Stromal cell of bone marrow (primary cell): ENCODE data around the gene AGRP.
"Not testable (repeated sequence)": the region's sequence is repeated elsewhere in the genome, so short reads cannot be mapped to it uniquely, and the experiment has no call there.

Experiments used
- DNase-seq: peaks from one replicate; pipeline ENCODE4 v3.0.0-alpha.2; 2012; ENCODE audit warnings: low read depth

AGRP gene

GRCh38 chr16:67483150-67483549 lies at the start of gene AGRP:
Gene AGRP, minus strand, starts transcription at chr16:67483547. Its CDS starts 149 bp downstream, at chr16:67483398.
- DNase-seq, result no peak

DNA sequence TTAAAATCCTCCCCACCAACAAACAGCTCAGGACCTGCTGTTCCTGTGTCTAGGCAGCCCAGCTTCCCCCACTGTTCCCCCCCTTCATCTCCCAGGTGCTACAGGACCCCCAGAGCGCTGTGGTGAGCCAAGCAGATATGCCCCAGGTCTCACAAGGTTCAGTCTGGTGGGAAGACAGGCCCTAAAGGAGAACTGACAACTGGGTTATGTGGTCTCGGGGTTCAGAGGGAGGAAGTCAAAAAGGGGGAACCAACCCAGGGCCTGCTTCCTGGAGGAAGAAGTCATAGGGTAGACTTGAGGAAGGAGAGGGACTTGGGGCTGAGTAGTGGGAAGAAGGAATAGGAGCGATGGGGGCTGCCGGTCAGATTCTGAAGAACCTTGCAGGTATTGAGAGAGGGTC lies 47.9 kb upstream of the AGRP start:
- no peak for DNase-seq

DNA sequence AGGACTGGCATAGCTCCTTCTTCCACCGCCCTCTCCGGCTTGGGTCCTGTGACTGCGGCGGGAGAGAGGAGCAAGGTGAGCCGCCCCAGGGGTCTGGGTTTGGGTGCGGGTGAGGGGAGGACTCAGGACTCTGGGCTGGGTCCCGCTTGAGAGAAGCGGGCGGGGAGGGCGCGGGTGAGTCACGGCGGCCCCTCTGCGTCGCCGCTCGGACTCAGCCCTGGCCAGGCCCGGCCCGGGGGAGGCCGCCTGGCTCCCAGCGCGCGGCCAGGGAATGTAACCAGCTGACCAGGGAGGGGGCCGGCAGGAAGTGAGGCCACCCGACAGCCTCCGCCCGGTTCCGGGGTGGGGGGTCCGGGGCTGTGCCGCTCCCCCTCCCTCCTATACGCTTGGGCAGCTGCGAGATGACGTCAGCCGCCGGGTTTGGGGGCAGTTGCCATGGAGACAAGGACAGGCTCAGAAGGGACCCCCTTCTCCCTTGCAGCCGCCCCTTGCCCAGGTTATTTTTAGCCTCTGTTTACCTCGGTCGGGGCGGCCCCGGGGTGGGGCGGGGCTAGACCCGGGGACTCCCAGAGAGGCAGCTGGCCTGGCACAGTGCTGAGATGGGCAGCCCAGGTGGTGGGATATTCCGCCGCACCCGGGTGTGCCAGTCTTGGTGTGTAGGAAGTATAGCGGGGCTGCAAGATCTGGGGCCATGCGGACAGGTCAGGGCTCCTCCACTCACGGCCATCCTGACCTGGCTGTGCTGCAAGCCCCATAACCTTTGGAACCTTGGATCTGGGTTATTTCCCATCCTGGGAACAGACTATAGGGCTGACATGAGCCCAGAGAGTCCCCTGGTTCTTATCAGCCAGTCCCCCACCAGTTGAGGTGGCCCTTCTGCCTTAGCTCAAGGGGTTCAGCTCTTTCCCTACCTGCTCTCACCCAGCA lies 46.9 kb upstream of the AGRP start:
- DNase-seq, result peak; percentile 51

- DNase-seq, result no peak
These were observed 46.2 kb upstream of the AGRP start for GRCh38 chr16:67529582-67530012.

DNA sequence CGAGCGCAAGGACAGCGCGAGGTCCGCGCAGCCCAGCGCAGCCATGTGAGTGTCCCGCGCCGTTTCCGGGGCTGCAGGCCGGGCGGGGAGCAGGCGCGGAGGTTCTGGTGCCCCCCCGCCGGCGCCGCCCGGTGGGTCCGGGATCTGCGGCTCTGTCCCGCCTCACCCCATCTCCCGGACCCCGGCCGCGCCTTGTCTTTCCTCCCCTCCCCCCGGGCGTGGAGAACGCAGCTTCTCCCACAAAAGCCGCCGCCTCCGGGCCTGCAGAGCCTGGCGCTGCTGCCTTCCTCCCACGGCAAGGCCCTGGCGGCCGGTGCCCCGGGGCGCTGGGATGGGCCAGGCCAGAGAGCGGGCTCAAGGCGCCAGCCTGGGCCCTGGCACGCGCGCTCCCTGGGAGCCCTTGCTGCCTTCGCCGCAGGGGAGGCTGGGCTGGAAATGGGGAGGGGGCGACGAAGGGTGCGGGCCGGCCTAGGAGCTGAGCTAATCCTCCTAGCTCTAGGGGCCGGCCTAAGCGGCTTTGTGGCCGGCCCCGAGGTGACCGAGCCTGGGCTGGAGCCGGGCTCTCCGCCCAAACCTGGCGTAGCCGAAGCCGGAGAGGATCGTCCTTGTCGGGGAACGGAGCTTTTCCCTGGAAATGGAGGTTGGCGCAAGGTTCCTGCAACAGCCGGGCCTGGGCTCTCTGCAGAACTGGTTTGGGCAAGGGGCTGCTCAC lies 45.7 kb upstream of the AGRP start:
- no peak for DNase-seq

DNA sequence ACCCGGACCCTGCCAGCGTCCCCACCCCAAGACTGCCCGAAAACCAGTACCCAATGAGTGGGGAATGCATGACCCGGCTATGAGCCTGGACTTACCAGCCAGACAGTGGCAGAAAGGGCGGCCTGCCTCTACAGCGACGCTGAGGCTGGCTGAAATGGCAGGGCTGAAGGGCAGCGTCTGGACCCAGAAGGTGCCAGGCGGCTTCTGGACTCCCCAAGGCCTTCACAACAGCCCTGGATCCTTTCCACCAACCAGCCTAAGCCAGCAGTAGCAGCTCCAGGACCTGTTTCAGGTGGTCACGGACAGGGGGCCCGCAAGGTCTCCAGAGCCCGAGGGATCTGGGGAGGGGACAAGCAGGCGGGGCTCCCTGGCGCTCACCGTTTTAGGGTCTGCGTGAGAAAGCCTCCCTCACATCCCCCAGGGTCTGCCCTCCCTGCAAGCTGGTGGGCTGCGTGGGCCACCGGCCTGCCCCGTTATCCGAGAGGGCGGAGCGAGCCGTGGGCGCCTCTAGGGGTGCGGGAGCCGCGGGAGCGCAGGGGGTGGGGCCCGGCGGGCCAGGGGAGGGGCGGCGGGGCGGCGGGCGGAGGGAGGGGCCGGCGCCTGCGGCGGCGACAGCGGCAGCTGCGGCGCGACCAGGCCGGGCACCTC lies 45.0 kb upstream of the AGRP start, which contains the start of gene RIPOR1:
Gene RIPOR1 (plus strand): TSS at position 608 of the 648 bp plus-strand sequence. CDS start 9,618 bp downstream, outside the sequence.
- no peak for DNase-seq

- no peak for DNase-seq
These were observed 42.9 kb upstream of the AGRP start for GRCh38 chr16:67526149-67526791.

DNA sequence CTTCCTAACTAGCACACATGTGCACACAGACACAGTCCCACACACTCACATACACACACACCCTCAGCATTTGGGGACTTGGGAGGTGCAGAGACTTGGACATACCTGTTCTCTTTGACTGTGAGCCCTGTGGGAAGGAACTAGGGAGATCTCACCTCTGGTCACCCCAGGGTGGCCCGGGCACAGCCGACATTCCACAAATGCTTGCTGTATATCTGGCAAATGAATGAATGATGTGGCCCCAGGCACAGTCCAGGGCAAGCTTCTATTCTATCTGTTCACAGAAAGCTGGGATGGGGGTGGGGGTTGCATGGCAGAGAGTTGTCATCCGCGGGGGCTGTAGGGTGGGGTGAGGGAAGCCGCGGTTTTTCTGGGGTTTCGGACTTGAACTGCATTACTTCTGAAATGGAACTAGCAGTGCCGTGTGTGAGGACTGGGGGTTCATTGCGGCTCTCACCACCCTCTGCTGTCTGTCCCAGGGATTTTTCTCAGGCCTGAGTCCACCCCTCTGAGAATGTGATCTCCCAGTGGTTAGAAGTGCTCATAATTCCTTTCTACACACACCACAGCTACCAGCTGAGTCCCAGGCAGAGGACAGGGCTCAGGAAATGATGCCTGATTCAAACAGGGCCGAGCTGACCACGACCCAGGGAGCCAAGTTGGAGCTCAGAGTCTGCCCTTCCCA lies 42.0 kb upstream of the AGRP start:
- no peak for DNase-seq

GRCh38 chr16:67521095-67521804 lies 37.9 kb upstream of the AGRP start:
- DNase-seq, result peak; percentile 90

GRCh38 chr16:67519242-67519641 lies 35.9 kb upstream of the AGRP start:
- DNase-seq, result no peak

GRCh38 chr16:67518676-67519075 lies 35.3 kb upstream of the AGRP start:
- DNase-seq, result no peak

DNA sequence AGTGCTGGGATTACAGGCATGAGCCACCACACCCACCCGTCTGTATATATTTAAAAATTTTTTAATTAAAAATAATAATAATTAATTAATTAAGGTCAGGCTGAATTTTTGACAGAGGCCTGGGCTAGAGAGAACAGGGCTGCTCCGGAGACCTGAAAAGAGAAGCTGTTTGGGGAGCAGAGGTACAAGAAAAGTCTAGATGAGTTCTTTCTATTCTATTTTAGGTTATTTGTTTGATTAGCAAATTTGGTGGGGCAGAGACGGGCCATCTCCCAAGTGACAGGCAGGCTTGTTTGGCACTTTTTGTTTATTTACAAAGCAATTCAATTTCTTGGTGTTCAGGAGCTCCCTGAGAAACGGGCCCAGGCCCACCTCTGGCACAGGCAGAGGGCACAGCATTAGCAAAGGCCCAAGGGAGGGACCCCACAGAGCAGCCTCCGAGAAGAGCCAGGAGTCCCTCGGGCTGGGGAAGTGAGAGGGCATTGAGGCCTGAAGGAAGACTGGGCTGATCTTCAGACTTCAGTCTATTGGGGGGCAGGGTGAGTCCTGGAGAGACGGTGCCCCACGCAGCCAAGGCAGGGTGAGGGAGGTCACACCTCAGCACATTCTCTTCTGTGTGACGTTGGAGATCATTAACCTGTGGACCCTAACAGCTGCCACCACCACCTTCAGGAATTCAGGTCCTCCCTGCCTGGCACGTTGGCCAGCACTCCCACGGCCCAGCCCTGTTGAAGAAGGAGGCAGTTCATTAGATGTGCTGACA lies 34.5 kb upstream of the AGRP start:
- no peak for DNase-seq

GRCh38 chr16:67517155-67517445 lies 33.8 kb upstream of the AGRP start:
- DNase-seq, result no peak

- DNase-seq, result no peak
These were observed 33.2 kb upstream of the AGRP start for GRCh38 chr16:67516296-67517154.

DNA sequence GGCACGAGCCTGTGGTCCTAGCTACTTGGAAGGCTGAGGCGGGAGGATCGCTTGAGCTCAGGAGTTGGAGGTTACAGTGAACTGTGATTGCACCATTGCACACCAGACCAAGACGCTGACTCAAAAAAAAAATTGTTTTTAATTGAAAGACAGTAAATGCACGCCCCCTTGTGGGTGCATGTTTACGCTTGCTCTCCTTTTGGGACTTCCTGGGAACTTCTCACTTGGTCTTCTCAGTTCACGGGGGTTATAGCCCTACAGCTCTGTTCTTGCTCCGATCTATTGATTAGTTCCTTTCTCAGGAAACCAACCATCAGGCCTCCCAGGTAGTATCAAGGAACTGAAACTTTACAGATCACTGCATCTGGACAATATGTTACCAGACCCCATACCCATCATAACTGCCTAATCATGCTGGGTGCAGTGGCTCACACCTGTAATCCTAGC lies 31.1 kb upstream of the AGRP start:
- DNase-seq, result peak; percentile 79

DNA sequence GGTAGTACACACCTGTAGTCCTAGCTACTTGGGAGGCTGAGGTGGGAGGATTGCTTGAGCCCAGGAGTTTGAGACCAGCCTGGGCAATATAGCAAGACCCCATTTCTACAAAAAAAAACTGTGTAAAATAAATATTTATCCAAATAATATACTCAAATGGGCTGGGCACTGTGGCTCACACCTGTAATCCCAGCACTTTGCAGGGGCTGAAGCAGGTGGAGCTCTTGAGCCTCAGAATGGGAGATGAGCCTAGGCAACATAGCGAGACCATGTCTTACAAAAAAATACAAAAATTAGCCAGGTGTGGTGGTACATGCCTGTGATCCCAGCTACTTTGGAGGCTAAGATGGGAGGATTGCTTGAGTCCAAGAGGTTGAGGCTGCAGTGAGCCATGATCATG lies 30.5 kb upstream of the AGRP start:
- not testable (repeated sequence) for DNase-seq

- DNase-seq, result no peak
These were observed 25.7 kb upstream of the AGRP start for GRCh38 chr16:67509016-67509415.

- no peak for DNase-seq
These were observed 23.1 kb upstream of the AGRP start for GRCh38 chr16:67506468-67506867.
